Upper lobe of left lung (tissue), 6 donors: ENCODE measurements around the gene ZNF213. TPM values are rescaled to one million over a fixed set of nuclear protein-coding genes. Genes with fewer than 3 reads are reported as not detected.

Experiments
- ATAC-seq, 2 donors: fragments of 200-7000 bp; cut with Tn5 transposase; one replicate each; pipeline ENCODE4 v1.9.1; 2022; ENCODE audit warnings: mild to moderate bottlenecking in 2 of 2, moderate library complexity in 2 of 2; ENCODE audit not compliant: low FRiP score in 2 of 2
- DNase-seq, 2 donors: peaks; one replicate each; pipeline ENCODE4 v3.0.0-alpha.2; 2019 to 2020
- H3K27ac ChIP-seq, 4 donors: fragments of 200-600 bp; sonication (generic); one replicate each; pipeline ENCODE4 v1.5.1; 2016 to 2019
- H3K27me3 ChIP-seq, 4 donors: fragments of 200-600 bp; sonication (generic); one replicate each; pipeline ENCODE4 v1.5.1; 2017 to 2019
- H3K36me3 ChIP-seq, 4 donors: fragments of 200-600 bp; sonication (generic); one replicate each; pipeline ENCODE4 v1.5.1; 2016 to 2019
- H3K4me1 ChIP-seq, 4 donors: fragments of 200-600 bp; sonication (generic); one replicate each; pipeline ENCODE4 v1.5.1; 2018 to 2019
- H3K4me3 ChIP-seq, 4 donors: fragments of 200-600 bp; sonication (generic); one replicate each; pipeline ENCODE4 v1.5.1; 2017 to 2019; ENCODE audit warnings: mild to moderate bottlenecking in 2 of 4, moderate library complexity in 1 of 4
- H3K9me3 ChIP-seq, 4 donors: fragments of 200-600 bp; sonication (generic); one replicate each; pipeline ENCODE4 v1.5.1; 2018 to 2019
- EP300 ChIP-seq, 4 donors: sonication (generic); formaldehyde crosslinking; IDR thresholded peaks; one replicate each; pipeline ENCODE4 v1.5.1; 2017; ENCODE audit warnings: antibody characterized with exemption in 4 of 4, control low read depth in 2 of 4
- POLR2A ChIP-seq, 4 donors: fragments of 450-650 bp; IDR thresholded peaks; one replicate each; pipeline ENCODE4 v1.5.1; 2016 to 2017; ENCODE audit warnings: antibody characterized with exemption in 4 of 4, mild to moderate bottlenecking in 2 of 4
- POLR2AphosphoS5 ChIP-seq, 2 donors: sonication (generic); formaldehyde crosslinking; IDR thresholded peaks; one replicate each; pipeline ENCODE4 v1.5.1; 2017; ENCODE audit warnings: antibody characterized with exemption in 2 of 2
- WGBS, 2 donors: methylation state at CpG; one replicate each; pipeline ENCODE4 v1.1.5; 2017 to 2018; 5-methylcytosine and 5-hydroxymethylcytosine counted together
- total RNA-seq, 6 donors: library from RNA; depleted of rRNA in 4 of 6; stranded (reverse); fragments of >200 nt in 4 of 6; gene quantifications; one replicate each; pipeline versions ENCODE4 v1.1.0 to v1.2.1, GENCODE V29; 2016 to 2021
- TF ChIP-seq, protein P1 (sequence below), 6 experiments: fragments of 450-650 bp in 4 of 6; fragments of 200-600 bp in 2 of 6; sonication (generic) in 2 of 6; IDR thresholded peaks; one replicate each; pipeline ENCODE4 v1.5.1; 2016 to 2019; ENCODE audit warnings: antibody characterized with exemption in 6 of 6
- donor health status: DM: no; HTN: no; CAD: no; lungs with moderate emphysema.
- donor health status: DM: no; HTN: yes; CAD: no; lungs with severe emphysema.

ZNF213 gene
- total RNA-seq, 6 donors from 2014 or later = 4.2 to 20.3 (median 11.6) TPM

GRCh38 chr16:3129137-3130131 is 5.4 kb upstream of the ZNF213 start:
- 15 to 18% methylated on average over 21 to 28 of the region's 28 CpGs for WGBS, 2 donors
- DNase-seq (peak; percentile 84 to 85), ATAC-seq (peak; percentile 90 to 92)
- Histone ChIP-seq H3K27ac (peak overlapping the region; percentile 46 to 85 (median 70)), H3K4me1 (peaks cover 35 to 42% (median 39%) of the 10 kb centered on the region in 4 donors), H3K27me3 (no peaks in the 10 kb centered on the region), H3K4me3 (peak overlapping the region in 3 of 4 donors; percentile 30 to 56 (median 47)), H3K36me3 (peaks cover 0 to 12% (median 1%) of the 10 kb centered on the region in 4 donors), H3K9me3 (no peaks in the 10 kb centered on the region)
- TF ChIP-seq POLR2A (IDR thresholded peaks at IDR 0.05) (peak in 2 of 4 donors; percentile 24 to 25), POLR2AphosphoS5 (IDR thresholded peaks at IDR 0.05) (no peak)
- TF ChIP-seq, protein P1, sequence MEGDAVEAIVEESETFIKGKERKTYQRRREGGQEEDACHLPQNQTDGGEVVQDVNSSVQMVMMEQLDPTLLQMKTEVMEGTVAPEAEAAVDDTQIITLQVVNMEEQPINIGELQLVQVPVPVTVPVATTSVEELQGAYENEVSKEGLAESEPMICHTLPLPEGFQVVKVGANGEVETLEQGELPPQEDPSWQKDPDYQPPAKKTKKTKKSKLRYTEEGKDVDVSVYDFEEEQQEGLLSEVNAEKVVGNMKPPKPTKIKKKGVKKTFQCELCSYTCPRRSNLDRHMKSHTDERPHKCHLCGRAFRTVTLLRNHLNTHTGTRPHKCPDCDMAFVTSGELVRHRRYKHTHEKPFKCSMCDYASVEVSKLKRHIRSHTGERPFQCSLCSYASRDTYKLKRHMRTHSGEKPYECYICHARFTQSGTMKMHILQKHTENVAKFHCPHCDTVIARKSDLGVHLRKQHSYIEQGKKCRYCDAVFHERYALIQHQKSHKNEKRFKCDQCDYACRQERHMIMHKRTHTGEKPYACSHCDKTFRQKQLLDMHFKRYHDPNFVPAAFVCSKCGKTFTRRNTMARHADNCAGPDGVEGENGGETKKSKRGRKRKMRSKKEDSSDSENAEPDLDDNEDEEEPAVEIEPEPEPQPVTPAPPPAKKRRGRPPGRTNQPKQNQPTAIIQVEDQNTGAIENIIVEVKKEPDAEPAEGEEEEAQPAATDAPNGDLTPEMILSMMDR (IDR thresholded peaks at IDR 0.05) = peak; percentile 80 to 91 (median 88)

DNA sequence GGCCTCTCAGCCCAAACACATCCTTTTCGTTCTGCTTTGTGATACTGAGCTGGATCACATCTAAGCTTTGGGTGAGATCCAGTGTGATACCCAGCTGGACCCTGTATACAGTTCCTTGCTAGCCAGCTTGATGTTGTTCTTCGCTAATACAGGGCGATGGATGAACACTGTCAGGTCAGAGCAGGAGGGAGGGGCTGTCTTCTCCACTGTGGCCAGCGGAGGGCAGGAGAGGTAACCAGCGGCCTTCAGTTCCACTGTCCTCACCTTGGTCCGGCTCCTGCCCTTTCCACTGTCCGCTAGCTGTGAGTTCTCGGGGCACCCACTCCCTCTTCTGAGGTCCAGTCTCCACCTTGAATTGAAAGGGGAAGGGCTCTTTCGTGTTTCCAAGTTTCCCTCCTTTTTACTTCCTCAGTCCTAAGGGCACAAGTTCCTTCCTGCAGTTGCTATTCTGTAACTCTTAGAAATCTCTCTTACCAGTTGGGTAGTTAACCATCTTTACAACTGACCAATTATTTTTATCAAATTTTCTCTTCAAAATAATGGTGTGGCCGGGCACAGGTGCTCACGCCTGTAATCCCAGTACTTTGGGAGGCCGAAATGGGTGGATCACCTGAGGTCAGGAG is 3.0 kb upstream of the ZNF213 start:
- DNase-seq (no peak), ATAC-seq (no peak)
- Histone ChIP-seq H3K36me3 (peaks cover 0 to 12% (median 1%) of the 10 kb centered on the region in 4 donors), H3K4me3 (no peak overlapping the region), H3K27me3 (no peaks in the 10 kb centered on the region), H3K4me1 (peaks cover 33 to 44% (median 40%) of the 10 kb centered on the region in 4 donors), H3K27ac (no peak overlapping the region), H3K9me3 (no peaks in the 10 kb centered on the region)
- no peak for TF ChIP-seq EP300 (IDR thresholded peaks at IDR 0.05)
- TF ChIP-seq, protein P1 (IDR thresholded peaks at IDR 0.05) = peak; percentile 37 to 57 (median 48)
- 67 to 70% methylated on average over 12 of the region's 12 CpGs for WGBS, 2 donors

DNA sequence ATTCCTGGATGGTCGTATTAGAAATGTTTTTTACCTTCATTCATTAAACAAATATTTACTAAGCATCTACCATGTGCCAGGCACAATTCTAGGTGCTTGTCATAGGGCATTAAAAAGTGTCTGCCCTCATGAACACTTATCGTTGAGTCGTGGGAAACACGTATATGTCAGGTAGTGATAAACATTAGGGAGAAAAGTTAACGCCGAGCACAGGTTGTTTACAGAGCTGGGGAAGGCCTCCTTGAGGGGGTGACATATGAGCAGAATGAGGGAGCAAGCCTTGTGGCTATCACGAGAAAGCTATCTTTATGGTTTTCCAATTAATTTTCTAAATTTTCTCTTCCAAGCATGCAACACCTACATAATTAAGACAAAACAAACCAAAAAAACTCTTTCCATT is 985 bp upstream of the ZNF213 start:
- TF ChIP-seq POLR2A (IDR thresholded peaks at IDR 0.05) (no peak), POLR2AphosphoS5 (IDR thresholded peaks at IDR 0.05) (no peak), EP300 (IDR thresholded peaks at IDR 0.05) (no peak)
- TF ChIP-seq, protein P1 (IDR thresholded peaks at IDR 0.05) = no peak

GRCh38 chr16:3135126-3135715 is 392 bp downstream of the ZNF213 start:
- ATAC-seq = no peak

More for the DNA sequence above, 985 bp upstream of the ZNF213 start:
- Histone ChIP-seq H3K27me3 (no peaks in the 10 kb centered on the region), H3K9me3 (no peaks in the 10 kb centered on the region), H3K27ac (peak overlapping the region; percentile 89 to 98 (median 94)), H3K4me1 (peaks cover 29 to 39% (median 34%) of the 10 kb centered on the region in 4 donors), H3K36me3 (peaks cover 2 to 19% (median 6%) of the 10 kb centered on the region in 4 donors), H3K4me3 (peak overlapping the region; percentile 70 to 89 (median 82))
- DNase-seq (no peak), ATAC-seq (no peak)
- WGBS, 2 donors = 7 to 8% methylated on average over 7 of the region's 7 CpGs

More at GRCh38 chr16:3135126-3135715, 392 bp downstream of the ZNF213 start:
- TF ChIP-seq EP300 (IDR thresholded peaks at IDR 0.05) (no peak), POLR2AphosphoS5 (IDR thresholded peaks at IDR 0.05) (no peak), POLR2A (IDR thresholded peaks at IDR 0.05) (peak in 1 of 4 donors; percentile 1)
- TF ChIP-seq, protein P1 (IDR thresholded peaks at IDR 0.05) = no peak
- no peaks in the 10 kb centered on the region for H3K27me3 ChIP-seq
- 0 to 1% methylated on average over 19 to 38 of the region's 43 CpGs for WGBS, 2 donors
- H3K4me1 ChIP-seq = peaks cover 17 to 26% (median 22%) of the 10 kb centered on the region in 4 donors
- peak in 1 of 2 donors; percentile 95 for DNase-seq
- H3K4me3 ChIP-seq = peak overlapping the region; percentile 70 to 86 (median 82)
- no peaks in the 10 kb centered on the region for H3K9me3 ChIP-seq
- peak overlapping the region; percentile 89 to 98 (median 94) for H3K27ac ChIP-seq
- H3K36me3 ChIP-seq = peaks cover 2 to 33% (median 10%) of the 10 kb centered on the region in 4 donors
